Right ventricle myocardium superior (tissue), 1 donor: Measurements from ENCODE around the gene RASGRP4. TPM values are rescaled to one million over a fixed set of nuclear protein-coding genes. Genes with fewer than 3 reads are reported as not detected.
"Not testable (repeated sequence)": the region's sequence is repeated elsewhere in the genome, so short reads cannot be mapped to it uniquely, and the experiment has no call there.

Experiments used
- ATAC-seq: fragments of 200-7000 bp; cut with Tn5 transposase; one replicate; pipeline ENCODE4 v1.9.1; 2020; ENCODE audit warnings: mild to moderate bottlenecking; ENCODE audit not compliant: poor library complexity
- DNase-seq: peaks from one replicate; pipeline ENCODE4 v3.0.0-alpha.2; 2020
- intact Hi-C: fragments of 100-400 bp; cut with DNase I; formaldehyde crosslinking; loops from one replicate; pipeline ENCODE4 v1.11.2; 2022
- total RNA-seq: library from RNA; stranded (reverse); fragmentation: NEBNext Ultra II Directional; extraction: Animal tissue kit (Norgen Biotek cat#: 25700); gene quantifications from one replicate; pipeline ENCODE4 v1.2.1, GENCODE V29; 2021
- donor health status: DM: no; HTN: yes; CAD: no; lungs with severe emphysema.

The RASGRP4 gene
- total RNA-seq, 1 donor from 2014 or later = 1.8 TPM

DNA sequence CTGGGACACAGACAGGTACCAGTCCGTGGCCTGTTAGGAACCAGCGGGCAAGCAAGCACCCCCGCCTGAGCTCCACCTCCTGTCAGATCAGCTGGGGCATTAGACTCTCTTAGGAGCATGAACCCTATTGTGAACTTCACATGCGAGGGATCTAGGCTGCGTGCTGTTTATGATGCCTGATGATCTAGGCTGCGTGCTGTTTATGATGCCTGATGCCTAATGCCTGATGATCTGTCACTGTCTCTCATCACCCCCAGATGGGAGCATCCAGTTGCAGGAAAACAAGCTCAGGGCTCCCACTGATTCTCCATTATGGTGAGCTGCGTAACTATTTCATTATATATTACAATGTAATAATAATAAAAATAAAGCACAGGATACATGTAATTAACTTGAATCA is 3.6 kb downstream of the RASGRP4 start:
- intact Hi-C loops = no loop called here
- no peak for ATAC-seq
- DNase-seq = no peak

DNA sequence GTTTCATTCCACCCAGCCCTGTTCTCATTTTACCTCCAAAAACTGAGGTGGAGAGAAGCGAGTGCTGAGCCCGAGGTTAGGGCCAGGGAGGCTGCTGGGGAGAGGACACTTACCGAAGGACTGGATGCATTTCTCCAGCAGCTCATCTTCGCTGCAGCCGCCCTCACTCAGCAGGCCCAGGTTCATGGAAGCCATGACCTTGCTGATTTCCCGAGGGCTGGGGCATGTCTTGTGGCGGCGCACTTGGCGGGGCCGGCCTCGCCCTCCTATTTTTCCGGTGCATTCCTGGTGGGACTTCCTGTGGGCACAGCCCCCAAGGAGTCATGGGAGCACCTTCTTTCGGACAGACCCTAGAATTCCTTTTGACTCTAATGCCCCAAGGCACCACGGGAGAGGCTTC is 4.2 kb downstream of the RASGRP4 start:
- ATAC-seq (no peak), DNase-seq (no peak)
- intact Hi-C loops = no loop called here

- no peak for DNase-seq
- no peak for ATAC-seq
- intact Hi-C loops = no loop called here
Observed at GRCh38 chr19:38420935-38421334, 5.1 kb downstream of the RASGRP4 start.

DNA sequence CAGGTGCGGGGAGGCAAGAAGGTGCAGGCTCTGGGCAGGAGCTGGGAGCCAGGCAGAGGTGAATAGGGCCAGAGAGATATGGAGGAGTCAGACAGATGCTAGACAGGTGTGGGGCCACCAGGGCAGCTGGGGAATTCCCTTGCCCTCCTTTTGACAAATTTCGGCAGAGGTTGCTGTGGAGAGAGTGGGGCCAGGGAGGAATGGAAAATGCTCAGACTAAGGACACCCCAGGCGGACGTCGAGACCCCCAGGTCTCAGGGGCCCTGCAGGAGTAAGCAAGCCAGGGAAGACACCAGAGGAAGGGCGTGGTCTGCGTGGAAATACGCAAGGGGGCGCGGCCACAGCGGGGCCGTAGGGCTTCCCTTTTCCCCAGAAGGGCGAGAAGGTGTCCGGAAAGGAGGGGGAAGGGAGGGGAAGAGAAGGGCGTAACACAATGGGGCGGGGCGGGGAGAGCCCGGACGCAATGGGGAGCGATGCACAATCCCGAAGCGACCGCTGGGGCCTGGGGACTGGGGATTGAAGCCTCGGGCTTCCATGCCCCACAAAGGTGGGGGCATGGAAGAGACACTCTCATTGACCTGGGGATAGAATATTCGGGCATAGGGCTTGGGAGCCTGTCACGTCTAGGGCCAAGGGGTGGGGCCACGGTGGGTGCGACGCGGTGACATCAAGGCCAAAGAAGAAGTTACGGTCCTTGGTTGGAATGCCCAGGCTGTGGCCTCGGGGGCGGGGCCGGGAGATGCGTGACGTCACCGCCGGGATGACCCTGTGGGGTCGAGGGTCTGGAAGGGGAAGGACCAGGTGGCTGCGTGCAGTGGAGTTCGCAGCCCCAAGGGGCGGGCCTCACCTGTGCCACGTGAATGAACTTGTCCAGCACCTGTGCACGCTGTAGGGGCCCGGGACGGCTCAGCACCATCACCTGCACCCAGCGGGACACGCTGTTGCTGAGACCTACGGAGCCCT is 8.2 kb downstream of the RASGRP4 start:
- intact Hi-C loops = no loop called here
- peak; percentile 87 for DNase-seq
- ATAC-seq = peak; percentile 87

DNA sequence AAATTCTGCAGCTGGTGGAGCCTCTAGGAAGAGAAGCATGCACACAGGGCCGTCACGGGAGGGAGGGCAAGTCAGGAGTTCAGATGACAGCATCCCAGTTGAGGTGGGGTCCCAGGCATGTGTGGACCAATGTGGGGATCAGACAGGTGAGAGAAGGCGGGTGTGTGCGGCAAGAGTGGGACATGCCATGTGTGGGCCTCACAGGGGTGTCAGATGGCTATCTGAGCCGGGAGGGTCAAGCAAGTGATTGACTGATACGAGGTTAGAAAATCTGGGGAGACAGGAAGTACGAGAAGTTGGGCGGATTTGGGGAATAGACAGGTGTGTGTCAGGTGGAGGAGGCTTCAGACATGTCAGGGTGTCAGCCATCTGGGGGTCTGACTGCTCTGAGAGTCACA is 8.9 kb downstream of the RASGRP4 start:
- DNase-seq (no peak), ATAC-seq (no peak)
- intact Hi-C loops = no loop called here

- DNase-seq = no peak
- no peak for ATAC-seq
- intact Hi-C loops = no loop called here
Observed at GRCh38 chr19:38413416-38413815, 12.6 kb downstream of the RASGRP4 start.

DNA sequence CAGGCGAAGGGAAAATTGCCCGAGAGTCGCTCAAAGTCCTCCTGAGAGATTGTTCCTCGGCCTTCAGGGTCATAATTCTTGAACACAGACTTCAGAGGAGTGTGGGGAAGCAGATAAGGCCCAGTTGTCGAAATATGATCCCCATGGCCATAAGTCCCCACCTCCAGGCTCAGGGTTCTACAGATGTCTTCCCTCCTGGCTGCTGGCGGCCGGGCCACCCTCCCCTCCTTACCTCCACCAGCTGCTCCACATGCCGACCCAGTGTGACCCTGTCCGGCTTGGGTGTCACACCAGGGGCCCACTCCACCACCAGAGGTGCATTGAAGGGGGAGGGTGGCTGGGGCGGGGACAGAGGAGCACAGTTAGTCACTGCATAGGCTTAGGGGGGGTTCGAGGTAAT is 13.1 kb downstream of the RASGRP4 start:
- DNase-seq (no peak), ATAC-seq (no peak)
- intact Hi-C loops = no loop called here

GRCh38 chr19:38412491-38412890 is 13.5 kb downstream of the RASGRP4 start:
- ATAC-seq = no peak
- intact Hi-C loops = no loop called here
- DNase-seq = no peak

DNA sequence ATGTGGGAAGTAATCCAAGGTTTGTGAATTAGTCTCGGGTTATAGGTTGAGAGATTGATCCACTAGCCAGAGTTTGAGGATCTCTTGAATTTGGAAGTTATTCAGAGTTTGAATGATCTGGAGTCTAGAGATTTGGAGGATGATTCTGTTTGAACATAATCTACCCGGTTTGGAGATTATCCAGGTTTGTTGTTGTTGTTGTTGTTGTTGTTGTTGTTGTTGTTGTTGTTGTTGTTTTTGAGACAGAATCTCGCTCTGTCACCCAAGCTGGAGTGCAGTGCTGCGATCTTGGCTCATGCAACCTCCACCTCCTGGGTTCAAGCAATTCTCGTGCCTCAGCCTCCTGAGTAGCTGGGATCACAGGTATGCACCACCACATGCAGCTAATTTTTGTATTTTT is 14.1 kb downstream of the RASGRP4 start:
- DNase-seq, ATAC-seq, intact Hi-C loops: not testable (repeated sequence)

GRCh38 chr19:38411041-38411712 is 14.8 kb downstream of the RASGRP4 start:
- intact Hi-C loops = no loop called here
- ATAC-seq (no peak), DNase-seq (no peak)

GRCh38 chr19:38410407-38410806 is 15.6 kb downstream of the RASGRP4 start:
- DNase-seq, ATAC-seq, intact Hi-C loops: not testable (repeated sequence)

GRCh38 chr19:38409631-38410133 is 16.3 kb downstream of the RASGRP4 start:
- DNase-seq = peak; percentile 65
- intact Hi-C loops = loop anchor here (10.0 kb wide), 1 partner anchor 515 kb away; no protein-coding TSS in a partner anchor
- peak; percentile 71 for ATAC-seq

GRCh38 chr19:38405276-38405675 is 20.7 kb downstream of the RASGRP4 start:
- ATAC-seq = no peak
- intact Hi-C loops = loop anchor here (10.0 kb wide), 1 partner anchor 520 kb away; no protein-coding TSS in a partner anchor

DNA sequence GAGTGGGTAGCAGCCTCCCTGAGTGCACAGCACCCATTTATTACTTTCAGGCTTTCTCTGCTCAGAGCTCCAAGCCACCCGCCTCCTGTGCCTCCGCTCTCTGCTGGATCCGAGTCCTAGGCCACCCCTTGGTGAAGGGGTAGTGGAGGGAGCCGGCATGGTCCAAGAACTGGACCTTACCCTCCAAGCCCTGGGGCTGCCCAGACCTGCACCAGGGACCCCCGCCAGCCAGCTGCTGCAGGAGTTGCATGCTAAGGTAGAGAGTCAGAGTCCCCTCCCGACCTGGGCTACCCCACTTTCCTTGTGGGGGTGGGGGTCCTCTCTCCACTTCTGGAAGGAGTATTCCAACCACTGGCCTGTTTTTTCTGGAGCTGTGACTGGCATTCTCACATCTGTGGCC is 21.2 kb downstream of the RASGRP4 start:
- DNase-seq (no peak), ATAC-seq (no peak)
- intact Hi-C loops = loop anchor here (5.0 to 10.0 kb wide), 2 partner anchors 227 to 520 kb away; no protein-coding TSS in a partner anchor

More at GRCh38 chr19:38405276-38405675, 20.7 kb downstream of the RASGRP4 start:
- DNase-seq = no peak

DNA sequence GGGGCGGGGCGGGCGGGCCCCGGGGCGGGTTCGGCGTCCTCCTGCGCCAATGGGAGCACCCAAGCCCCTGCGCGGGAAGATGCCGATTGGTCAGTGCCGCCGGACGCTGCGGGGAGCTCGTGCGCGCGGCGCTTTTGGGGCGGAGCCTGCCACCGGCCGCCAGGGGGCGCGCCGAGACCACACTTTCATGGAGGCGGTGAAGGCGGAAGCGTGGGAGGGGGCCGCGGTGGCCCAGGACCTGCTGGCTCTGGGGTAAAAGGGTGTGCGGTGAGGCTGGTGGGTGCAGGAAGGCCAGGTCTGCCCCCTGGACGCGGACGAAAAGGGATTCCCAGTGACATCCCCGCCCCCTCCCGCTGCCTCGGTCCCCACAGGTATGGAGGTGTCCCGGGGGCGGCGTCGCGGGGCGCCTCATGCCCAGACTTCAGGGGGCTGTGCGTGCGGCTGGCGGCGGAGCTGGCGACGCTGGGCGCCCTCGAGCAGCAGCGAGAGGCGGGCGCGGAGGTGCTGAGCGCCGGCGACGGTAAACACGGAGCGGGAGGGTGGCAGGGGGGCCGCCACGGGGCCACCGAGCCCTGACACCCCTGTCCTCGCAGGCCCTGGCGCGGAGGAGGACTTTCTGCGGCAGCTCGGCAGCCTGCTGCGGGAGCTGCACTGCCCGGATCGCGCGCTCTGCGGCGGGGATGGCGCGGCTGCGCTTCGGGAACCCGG is 22.9 kb downstream of the RASGRP4 start, which contains the start of gene FAM98C:
TSS of gene FAM98C (plus strand) at position 127 of the 708 bp plus-strand sequence. CDS start at position 188, 61 bp downstream.
- intact Hi-C loops = loop anchor here (5.0 to 10.0 kb wide), 2 partner anchors 229 to 522 kb away; no protein-coding TSS in a partner anchor
- ATAC-seq = peak; percentile 99

DNA sequence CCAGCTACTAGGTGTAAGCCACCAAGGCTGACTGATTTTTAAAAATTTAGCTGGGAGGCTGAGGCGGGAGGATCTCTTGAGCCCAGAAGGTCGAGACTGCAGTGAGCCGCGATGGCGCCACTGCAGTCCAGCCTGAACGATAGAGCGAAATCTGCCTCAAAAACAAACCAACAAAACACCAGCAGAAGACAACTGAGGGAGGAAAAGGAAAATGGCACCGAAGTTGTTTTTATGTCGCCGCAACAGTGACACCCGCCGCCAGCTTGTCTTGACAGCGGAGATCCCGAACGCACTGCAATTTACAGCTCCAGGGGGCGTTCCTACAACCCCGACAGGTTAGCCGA is 23.4 kb downstream of the RASGRP4 start:
- DNase-seq (no peak), ATAC-seq (no peak)
- intact Hi-C loops = loop anchor here (5.0 to 10.0 kb wide), 2 partner anchors 230 to 522 kb away; no protein-coding TSS in a partner anchor

More for the DNA sequence above, 22.9 kb downstream of the RASGRP4 start, which contains the start of gene FAM98C:
- DNase-seq = peak; percentile 98

DNA sequence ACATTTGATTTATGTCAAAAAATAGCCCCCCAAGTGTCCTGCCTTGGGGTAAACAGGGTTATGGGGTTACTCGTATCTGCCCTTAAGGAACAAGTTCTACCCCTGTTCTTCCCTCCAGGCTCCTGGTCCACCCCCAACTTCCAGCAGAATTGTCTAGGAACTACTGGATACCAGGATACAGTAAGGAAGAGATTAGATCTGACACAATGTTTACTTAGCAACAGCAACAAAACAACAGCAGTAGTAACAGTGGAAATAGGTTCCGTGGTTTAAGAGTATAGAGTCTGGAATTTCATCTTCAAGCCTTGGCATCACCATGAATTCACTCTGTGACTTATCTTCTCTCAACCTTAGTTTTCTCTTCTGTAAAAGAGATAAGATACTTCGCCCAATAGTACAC is 24.9 kb downstream of the RASGRP4 start:
- intact Hi-C loops = loop anchor here (5.0 to 10.0 kb wide), 2 partner anchors 231 to 524 kb away; no protein-coding TSS in a partner anchor
- no peak for DNase-seq
- ATAC-seq = no peak

- no peak for ATAC-seq
- no peak for DNase-seq
- intact Hi-C loops = loop anchor here (5.0 to 10.0 kb wide), 2 partner anchors 232 to 524 kb away; no protein-coding TSS in a partner anchor
Observed at GRCh38 chr19:38400361-38400760, 25.7 kb downstream of the RASGRP4 start.
